K562 (cell line): Measurements from ENCODE around the gene ECM1. TPM values are rescaled to one million over a fixed set of nuclear protein-coding genes. Genes with fewer than 3 reads are reported as not detected.

Experiments
- BMI1 ChIP-seq: fragments of 150-350 bp; IDR thresholded peaks from 2 replicates; pipeline ENCODE4 v1.6.1; 2014; ENCODE audit warnings: low read length
- CBX8 ChIP-seq: fragments of 200-600 bp; sonication (generic); IDR thresholded peaks from 2 replicates; pipeline ENCODE4 v1.6.1; 2012; ENCODE audit warnings: borderline replicate concordance, mixed run types, low read depth, mild to moderate bottlenecking, moderate library complexity, mixed read lengths, low read length, control low read depth, inconsistent platforms; ENCODE audit not compliant: poor library complexity, severe bottlenecking; ENCODE audit errors: extremely low read depth
- ETV5 ChIP-seq: sonication (generic); formaldehyde crosslinking; IDR thresholded peaks from 2 replicates; pipeline ENCODE4 v1.4.0; 2020; ENCODE audit warnings: low read depth, mild to moderate bottlenecking, missing genetic modification reagents
- HSF4 ChIP-seq: fragments of 250-450 bp; sonication (Bioruptor Pico); IDR thresholded peaks from 2 replicates; pipeline ENCODE4 v2.1.2; 2022; ENCODE audit warnings: mild to moderate bottlenecking, moderate library complexity, borderline replicate concordance
- KLF1 ChIP-seq: fragments of 450-650 bp; IDR thresholded peaks from 2 replicates; pipeline ENCODE4 v1.6.1; 2016; ENCODE audit warnings: missing genetic modification characterization, missing compliant biosample characterization
- MCM3 ChIP-seq: fragments of 450-650 bp; IDR thresholded peaks from 2 replicates; pipeline ENCODE4 v1.6.1; 2016
- MXI1 ChIP-seq: IDR thresholded peaks from 2 replicates; pipeline ENCODE4 v1.6.1; 2011; ENCODE audit warnings: low read depth, mild to moderate bottlenecking, improper control_type of control experiment, low read length
- NCOA4 ChIP-seq: fragments of 450-650 bp; IDR thresholded peaks from 2 replicates; pipeline ENCODE4 v1.6.1; 2018; ENCODE audit warnings: mild to moderate bottlenecking; ENCODE audit not compliant: partially characterized antibody
- PML ChIP-seq: IDR thresholded peaks from 2 replicates; pipeline ENCODE4 v1.6.1; 2012; ENCODE audit warnings: low read length, inconsistent platforms
- SMARCA5 ChIP-seq: fragments of 450-650 bp; IDR thresholded peaks from 2 replicates; pipeline ENCODE4 v1.6.1; 2016
- SRSF7 ChIP-seq: fragments of 200-400 bp; formaldehyde crosslinking; optimal IDR thresholded peaks from 2 replicates; pipeline ENCODE3; 2017; ENCODE audit warnings: mild to moderate bottlenecking, low read depth, low read length
- ZNF592 ChIP-seq: fragments of 450-650 bp; IDR thresholded peaks from 2 replicates; pipeline ENCODE4 v1.6.1; 2017; ENCODE audit warnings: antibody characterized with exemption, mild to moderate bottlenecking
- ZNF655 ChIP-seq: fragments of 250-450 bp; sonication (Bioruptor Pico); IDR thresholded peaks from 2 replicates; pipeline ENCODE4 v1.5.0; 2021
- polyA plus RNA-seq, 8 experiments: library from polyadenylated mRNA; depleted of rRNA in 4 of 8; stranded (reverse) in 5 of 8; unstranded in 3 of 8; fragments of >200 nt; fragmentation: Nextera tagmentation in 2 of 8; fragmentation: Illumina TruSeq in 1 of 8; extraction: Ambion mirVana in 2 of 8; extraction: Trizol in 1 of 8; gene quantifications; 2 replicates each; pipeline versions ENCODE4 v1.2.1 to v1.2.3, GENCODE V29; 2011 to 2014; ENCODE audit warnings: inconsistent platforms in 1 of 8, missing spikeins in 1 of 8
- total RNA-seq, 7 experiments: library from RNA; depleted of rRNA in 6 of 7; stranded (reverse); fragments of >200 nt in 6 of 7; fragmentation: Illumina TruSeq in 2 of 7; extraction: Trizol in 2 of 7; gene quantifications; 2 replicates each; pipeline versions ENCODE4 v1.2.1 to v1.2.3, GENCODE V29; 2011 to 2021; ENCODE audit warnings: low replicate concordance in 1 of 7
- TF ChIP-seq, protein P1 (sequence below), 2 experiments: fragments of 450-650 bp; IDR thresholded peaks; 2 replicates each; pipeline ENCODE4 v1.6.1; 2016
- TF ChIP-seq, protein P2 (sequence below): fragments of 250-450 bp; sonication (Bioruptor Pico); IDR thresholded peaks from 2 replicates; pipeline ENCODE4 v1.8.0; 2022; ENCODE audit warnings: inconsistent platforms
- TF ChIP-seq, protein P3 (sequence below): fragments of 450-650 bp; IDR thresholded peaks from one replicate; pipeline ENCODE4 v1.6.1; 2018; ENCODE audit warnings: mild to moderate bottlenecking, moderate library complexity; ENCODE audit not compliant: partially characterized antibody

Gene ECM1
- total and polyA plus RNA-seq, 9 of the 15 experiments (the other 6 are each of a cell fraction or from before 2014, with no cell fraction given): 6.6 to 52.2 (median 12.8) TPM

DNA sequence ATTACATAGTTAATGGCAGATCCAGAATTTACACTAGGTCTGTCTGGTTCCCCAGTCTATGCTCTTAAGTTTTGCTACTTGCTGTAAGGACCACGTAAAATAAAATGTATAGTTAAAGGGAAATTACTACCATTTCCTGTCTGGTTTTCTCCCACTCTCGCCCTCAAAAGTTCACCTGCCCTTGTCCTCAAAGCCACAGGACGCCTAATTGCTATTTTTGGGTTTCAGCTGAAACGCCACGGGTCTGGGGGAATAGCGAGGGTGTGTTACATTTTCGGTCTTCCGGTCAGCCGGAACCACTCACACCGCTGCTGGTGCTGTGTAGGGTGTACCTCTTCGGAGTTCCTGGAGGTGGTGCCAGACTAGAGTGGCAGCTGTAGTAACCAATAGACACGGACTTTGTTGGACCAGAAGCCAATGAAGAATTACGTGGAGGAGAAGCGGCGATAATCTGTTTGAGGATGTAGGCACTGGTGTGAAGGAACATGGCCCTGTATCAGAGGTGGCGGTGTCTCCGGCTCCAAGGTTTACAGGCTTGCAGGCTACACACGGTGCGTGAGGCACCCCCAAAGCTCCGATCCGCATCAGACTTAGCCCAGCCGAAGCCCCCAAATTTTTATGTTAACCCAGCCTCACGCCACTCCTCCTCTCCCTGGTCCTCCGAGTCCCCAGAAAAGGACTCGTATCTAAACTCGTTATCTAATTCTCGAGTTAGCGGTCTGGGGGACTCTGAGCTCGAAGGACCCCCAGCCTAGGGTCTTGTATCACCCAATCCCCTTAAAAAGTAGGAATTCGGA, 20.7 kb upstream of the ECM1 start, which contains the start of gene TARS2 (continued):
- TF ChIP-seq ZNF592: peak; percentile 60
- TF ChIP-seq PML: peak; percentile 83
- TF ChIP-seq, protein P1, sequence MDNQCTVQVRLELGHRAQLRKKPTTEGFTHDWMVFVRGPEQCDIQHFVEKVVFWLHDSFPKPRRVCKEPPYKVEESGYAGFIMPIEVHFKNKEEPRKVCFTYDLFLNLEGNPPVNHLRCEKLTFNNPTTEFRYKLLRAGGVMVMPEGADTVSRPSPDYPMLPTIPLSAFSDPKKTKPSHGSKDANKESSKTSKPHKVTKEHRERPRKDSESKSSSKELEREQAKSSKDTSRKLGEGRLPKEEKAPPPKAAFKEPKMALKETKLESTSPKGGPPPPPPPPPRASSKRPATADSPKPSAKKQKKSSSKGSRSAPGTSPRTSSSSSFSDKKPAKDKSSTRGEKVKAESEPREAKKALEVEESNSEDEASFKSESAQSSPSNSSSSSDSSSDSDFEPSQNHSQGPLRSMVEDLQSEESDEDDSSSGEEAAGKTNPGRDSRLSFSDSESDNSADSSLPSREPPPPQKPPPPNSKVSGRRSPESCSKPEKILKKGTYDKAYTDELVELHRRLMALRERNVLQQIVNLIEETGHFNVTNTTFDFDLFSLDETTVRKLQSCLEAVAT (IDR thresholded peaks at IDR 0.05): peak; percentile 24 to 95; a peak in 3 of 4 replicates
- TF ChIP-seq ZNF655: no peak
- TF ChIP-seq, protein P2, sequence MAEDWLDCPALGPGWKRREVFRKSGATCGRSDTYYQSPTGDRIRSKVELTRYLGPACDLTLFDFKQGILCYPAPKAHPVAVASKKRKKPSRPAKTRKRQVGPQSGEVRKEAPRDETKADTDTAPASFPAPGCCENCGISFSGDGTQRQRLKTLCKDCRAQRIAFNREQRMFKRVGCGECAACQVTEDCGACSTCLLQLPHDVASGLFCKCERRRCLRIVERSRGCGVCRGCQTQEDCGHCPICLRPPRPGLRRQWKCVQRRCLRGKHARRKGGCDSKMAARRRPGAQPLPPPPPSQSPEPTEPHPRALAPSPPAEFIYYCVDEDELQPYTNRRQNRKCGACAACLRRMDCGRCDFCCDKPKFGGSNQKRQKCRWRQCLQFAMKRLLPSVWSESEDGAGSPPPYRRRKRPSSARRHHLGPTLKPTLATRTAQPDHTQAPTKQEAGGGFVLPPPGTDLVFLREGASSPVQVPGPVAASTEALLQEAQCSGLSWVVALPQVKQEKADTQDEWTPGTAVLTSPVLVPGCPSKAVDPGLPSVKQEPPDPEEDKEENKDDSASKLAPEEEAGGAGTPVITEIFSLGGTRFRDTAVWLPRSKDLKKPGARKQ (CRISPR knock-in tag): no peak
- no peak for TF ChIP-seq NCOA4
- TF ChIP-seq KLF1 (tag): no peak
- no peak; the same call in 1 of the 2 replicates for TF ChIP-seq MXI1
- no peak for TF ChIP-seq MCM3
- no peak for TF ChIP-seq HSF4 (CRISPR knock-in tag)
- TF ChIP-seq, protein P3, sequence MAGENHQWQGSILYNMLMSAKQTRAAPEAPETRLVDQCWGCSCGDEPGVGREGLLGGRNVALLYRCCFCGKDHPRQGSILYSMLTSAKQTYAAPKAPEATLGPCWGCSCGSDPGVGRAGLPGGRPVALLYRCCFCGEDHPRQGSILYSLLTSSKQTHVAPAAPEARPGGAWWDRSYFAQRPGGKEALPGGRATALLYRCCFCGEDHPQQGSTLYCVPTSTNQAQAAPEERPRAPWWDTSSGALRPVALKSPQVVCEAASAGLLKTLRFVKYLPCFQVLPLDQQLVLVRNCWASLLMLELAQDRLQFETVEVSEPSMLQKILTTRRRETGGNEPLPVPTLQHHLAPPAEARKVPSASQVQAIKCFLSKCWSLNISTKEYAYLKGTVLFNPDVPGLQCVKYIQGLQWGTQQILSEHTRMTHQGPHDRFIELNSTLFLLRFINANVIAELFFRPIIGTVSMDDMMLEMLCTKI: no peak
- no peak for TF ChIP-seq BMI1
- no peak for TF ChIP-seq SMARCA5
- peak; percentile 82 for TF ChIP-seq ETV5 (CRISPR knock-in tag)
- TF ChIP-seq CBX8: no peak
- TF ChIP-seq SRSF7: no peak
